Inflammatory macrophage treated with lipopolysaccharide for 1 hour (primary cell): Measurements from ENCODE around the gene MCC.

Source experiments
- DNase-seq, 2 donors: peaks; one replicate each; pipeline ENCODE4 v3.0.0-alpha.2; 2020 to 2022

MCC gene

GRCh38 chr5:113040672-113041260 is 447.5 kb downstream of the MCC start:
- no peak for DNase-seq

GRCh38 chr5:113039934-113040285 is 448.3 kb downstream of the MCC start:
- no peak for DNase-seq

- no peak for DNase-seq
These were observed 448.9 kb downstream of the MCC start for GRCh38 chr5:113039229-113039933.

- DNase-seq: no peak
These were observed 449.5 kb downstream of the MCC start for GRCh38 chr5:113038714-113039113.

GRCh38 chr5:113038136-113038535 is 450.1 kb downstream of the MCC start:
- DNase-seq: no peak

GRCh38 chr5:113036826-113037225 is 451.4 kb downstream of the MCC start:
- no peak for DNase-seq

GRCh38 chr5:113036321-113036720 is 451.9 kb downstream of the MCC start:
- no peak for DNase-seq

GRCh38 chr5:113035096-113035495 is 453.2 kb downstream of the MCC start:
- no peak for DNase-seq

GRCh38 chr5:113034182-113034773 is 454.0 kb downstream of the MCC start:
- DNase-seq: no peak

GRCh38 chr5:113031557-113031956 is 456.7 kb downstream of the MCC start:
- no peak for DNase-seq

- no peak for DNase-seq
These were observed 457.1 kb downstream of the MCC start for GRCh38 chr5:113031104-113031503.

- no peak for DNase-seq
These were observed 458.6 kb downstream of the MCC start for GRCh38 chr5:113029614-113030013.

- no peak for DNase-seq
These were observed 460.8 kb downstream of the MCC start for GRCh38 chr5:113027431-113027830.

- no peak for DNase-seq
These were observed 461.2 kb downstream of the MCC start for GRCh38 chr5:113027015-113027414.

GRCh38 chr5:113026211-113026610 is 462.0 kb downstream of the MCC start:
- no peak for DNase-seq

- DNase-seq: no peak
These were observed 462.7 kb downstream of the MCC start for GRCh38 chr5:113025596-113025995.

- no peak for DNase-seq
These were observed 464.1 kb downstream of the MCC start for GRCh38 chr5:113024076-113024697.

- no peak for DNase-seq
These were observed 465.6 kb downstream of the MCC start for GRCh38 chr5:113022661-113023060.

GRCh38 chr5:113020461-113021273 is 467.6 kb downstream of the MCC start:
- no peak for DNase-seq

GRCh38 chr5:113017881-113018635 is 470.2 kb downstream of the MCC start:
- DNase-seq: no peak

- no peak for DNase-seq
These were observed 482.8 kb downstream of the MCC start for GRCh38 chr5:113005454-113005853.

GRCh38 chr5:113003763-113004162 is 484.5 kb downstream of the MCC start:
- no peak for DNase-seq
